IPS DF 6.9 (cell line): Measurements from ENCODE around the gene ARID1B.
"Not testable (repeated sequence)": the region's sequence is repeated elsewhere in the genome, so short reads cannot be mapped to it uniquely, and the experiment has no call there.

Experiments used
- DNase-seq: peaks from one replicate; pipeline ENCODE4 v3.0.0-alpha.2; 2013; ENCODE audit warnings: low read depth, low spot score
- H3K27ac ChIP-seq: one replicate; pipeline ENCODE4 v1.5.1; 2013; ENCODE audit warnings: low read length, control low read depth
- H3K27me3 ChIP-seq: 2 replicates; pipeline ENCODE4 v1.6.1; 2013; ENCODE audit warnings: mild to moderate bottlenecking, low read length; ENCODE audit not compliant: control insufficient read depth, insufficient read depth
- H3K36me3 ChIP-seq: 2 replicates; pipeline ENCODE4 v1.6.1; 2013; ENCODE audit warnings: low read length; ENCODE audit not compliant: control insufficient read depth, insufficient read depth
- H3K4me1 ChIP-seq: 2 replicates; pipeline ENCODE4 v1.6.1; 2013; ENCODE audit warnings: low read length; ENCODE audit not compliant: control insufficient read depth, insufficient read depth
- H3K4me3 ChIP-seq: 2 replicates; pipeline ENCODE4 v1.5.1; 2013; ENCODE audit warnings: mild to moderate bottlenecking, low read length
- H3K9me3 ChIP-seq: 2 replicates; pipeline ENCODE4 v1.6.1; 2013; ENCODE audit warnings: low read length, inconsistent platforms; ENCODE audit not compliant: control insufficient read depth, insufficient read depth
- WGBS: extraction: QIAGEN DNeasy Blood & Tissue Kit; methylation state at CpG from one replicate; pipeline ENCODE4 v1.1.7; 2013; ENCODE audit warnings: mixed read lengths, missing lambda C conversion rate; ENCODE audit not compliant: insufficient read length, insufficient coverage; 5-methylcytosine and 5-hydroxymethylcytosine counted together

Gene ARID1B

DNA sequence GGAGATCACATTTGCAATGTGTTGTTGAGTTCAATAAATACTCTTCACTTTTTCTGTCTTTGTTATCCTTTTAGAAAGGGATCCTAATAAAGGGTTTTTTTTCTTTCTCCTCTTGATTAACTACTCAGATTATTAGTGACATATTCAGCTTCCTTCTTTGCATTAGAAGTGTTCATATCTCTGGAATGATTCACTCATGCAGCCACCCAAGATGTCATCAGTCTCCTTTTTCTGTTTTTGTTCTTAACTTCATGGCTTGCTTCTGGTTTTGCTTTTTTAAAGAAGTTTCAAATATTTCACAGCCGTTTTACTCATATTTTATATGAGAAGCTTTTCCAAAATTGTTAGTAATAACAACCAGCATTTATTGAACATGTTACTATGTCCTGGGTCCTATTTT lies 358.5 kb downstream of the ARID1B start:
- Histone ChIP-seq H3K27me3 (no peaks in the 10 kb centered on the region), H3K4me3 (no peak overlapping the region), H3K36me3 (peaks cover 3% of the 10 kb centered on the region; the same call in 1 of the 2 replicates), H3K27ac (no peak overlapping the region), H3K9me3 (no peaks in the 10 kb centered on the region), H3K4me1 (no peaks in the 10 kb centered on the region)
- DNase-seq = no peak
- no CpG with 5 or more reads among the region's 1 CpG for whole genome bisulfite sequencing

GRCh38 chr6:157137501-157137900 lies 360.3 kb downstream of the ARID1B start:
- Histone ChIP-seq H3K27me3 (no peaks in the 10 kb centered on the region), H3K9me3 (no peaks in the 10 kb centered on the region), H3K27ac (no peak overlapping the region), H3K36me3 (peaks cover 3% of the 10 kb centered on the region; the same call in 1 of the 2 replicates), H3K4me3 (no peak overlapping the region), H3K4me1 (no peaks in the 10 kb centered on the region)
- no peak for DNase-seq
- WGBS = no CpG with 5 or more reads among the region's 2 CpGs

GRCh38 chr6:157139054-157139708 lies 362.0 kb downstream of the ARID1B start:
- no peak overlapping the region for H3K4me3 ChIP-seq
- H3K36me3 ChIP-seq = no peaks in the 10 kb centered on the region
- DNase-seq = no peak
- no peaks in the 10 kb centered on the region for H3K27me3 ChIP-seq
- no peaks in the 10 kb centered on the region for H3K9me3 ChIP-seq
- H3K27ac ChIP-seq = no peak overlapping the region
- no CpG with 5 or more reads among the region's 15 CpGs for WGBS
- 0 out of 2 replicates have a peak, but pooled peaks cover 2% of the 10 kb centered on the region for H3K4me1 ChIP-seq

- Histone ChIP-seq H3K36me3 (no peaks in the 10 kb centered on the region), H3K27me3 (no peaks in the 10 kb centered on the region), H3K27ac (no peak overlapping the region), H3K4me1 (0 out of 2 replicates have a peak, but pooled peaks cover 2% of the 10 kb centered on the region), H3K4me3 (no peak overlapping the region), H3K9me3 (no peaks in the 10 kb centered on the region)
- no CpG with 5 or more reads among the region's 10 CpGs for WGBS
- no peak for DNase-seq
Measured at GRCh38 chr6:157143171-157143889, 366.2 kb downstream of the ARID1B start.

GRCh38 chr6:157143890-157144798 lies 367.0 kb downstream of the ARID1B start:
- Histone ChIP-seq H3K4me3 (no peak overlapping the region), H3K27ac (no peak overlapping the region), H3K9me3 (no peaks in the 10 kb centered on the region), H3K36me3 (0 out of 2 replicates have a peak, but pooled peaks cover 4% of the 10 kb centered on the region), H3K27me3 (no peaks in the 10 kb centered on the region), H3K4me1 (peaks cover 3% of the 10 kb centered on the region; the same call in 1 of the 2 replicates)
- WGBS = no CpG with 5 or more reads among the region's 17 CpGs
- DNase-seq = no peak

- H3K9me3 ChIP-seq = no peaks in the 10 kb centered on the region
- H3K4me3 ChIP-seq = no peak overlapping the region
- 0 out of 2 replicates have a peak, but pooled peaks cover 4% of the 10 kb centered on the region for H3K36me3 ChIP-seq
- no peak for DNase-seq
- H3K27me3 ChIP-seq = no peaks in the 10 kb centered on the region
- H3K27ac ChIP-seq = no peak overlapping the region
- WGBS = no CpG with 5 or more reads among the region's 19 CpGs
- H3K4me1 ChIP-seq = peaks cover 3% of the 10 kb centered on the region; the same call in 1 of the 2 replicates
Measured at GRCh38 chr6:157144859-157145568, 367.8 kb downstream of the ARID1B start.

DNA sequence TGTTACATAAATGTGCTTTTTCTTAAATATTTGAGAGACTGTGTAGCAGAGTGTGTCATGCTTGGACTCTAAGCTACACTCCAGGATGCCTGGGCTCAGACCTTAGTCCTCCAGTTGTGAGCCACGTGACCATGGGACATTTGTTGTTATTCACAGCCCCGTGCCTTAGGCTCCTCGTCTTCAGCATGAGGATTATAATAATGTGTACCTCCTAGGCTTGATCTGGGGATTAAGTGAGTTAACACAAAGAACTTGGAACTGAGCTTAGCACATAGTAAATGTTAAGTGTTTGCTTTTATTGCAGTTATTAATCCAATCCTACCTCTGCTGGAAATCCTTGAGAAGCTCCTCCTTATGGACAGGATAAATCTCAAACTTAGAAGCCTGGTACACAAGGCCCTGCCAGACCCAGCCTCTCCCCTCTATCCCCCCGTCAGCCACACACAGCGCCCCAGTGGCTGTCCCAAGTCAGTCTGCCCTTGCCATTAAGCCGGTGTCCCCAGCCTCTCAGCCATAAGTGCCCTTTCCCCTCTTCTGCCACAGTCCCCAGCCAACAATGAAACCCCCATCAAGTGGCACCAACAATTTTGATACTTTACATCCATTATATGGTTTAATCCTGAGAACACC lies 368.6 kb downstream of the ARID1B start:
- Histone ChIP-seq H3K36me3 (0 out of 2 replicates have a peak, but pooled peaks cover 4% of the 10 kb centered on the region), H3K27me3 (no peaks in the 10 kb centered on the region), H3K27ac (no peak overlapping the region), H3K4me3 (no peak overlapping the region), H3K4me1 (peaks cover 3% of the 10 kb centered on the region; the same call in 1 of the 2 replicates), H3K9me3 (no peaks in the 10 kb centered on the region)
- DNase-seq = no peak
- no CpG with 5 or more reads among the region's 6 CpGs for WGBS

GRCh38 chr6:157147054-157148026 lies 370.2 kb downstream of the ARID1B start:
- H3K4me1 ChIP-seq, H3K27me3 ChIP-seq, H3K9me3 ChIP-seq, H3K36me3 ChIP-seq, DNase-seq, H3K27ac ChIP-seq: not testable (repeated sequence)
- H3K4me3 ChIP-seq = peak overlapping the region; percentile 21; the same call in 1 of the 2 replicates
- no CpG with 5 or more reads among the region's 74 CpGs for WGBS
